Inflammatory macrophage treated with lipopolysaccharide for 1 hour (primary cell): ENCODE results near the gene LRRD1.
A peak's percentile ranks its signal among the peaks of the same experiment; 100 is the strongest.
"Not testable (repeated sequence)": the region's sequence is repeated elsewhere in the genome, so short reads cannot be mapped to it uniquely, and the experiment has no call there.

Source experiments
- DNase-seq, 2 donors: peaks; one replicate each; pipeline ENCODE4 v3.0.0-alpha.2; 2020 to 2022

LRRD1 gene

GRCh38 chr7:92178928-92179924 lies at the start of gene LRRD1:
LRRD1 (minus strand) TSS chr7:92179142; CDS start chr7:92165202, 13,940 bp downstream.
- peak; percentile 75 to 91 for DNase-seq

- DNase-seq = no peak
Measured at GRCh38 chr7:92228742-92229141, 49.8 kb upstream of the LRRD1 start.

GRCh38 chr7:92228100-92228499 lies 49.2 kb upstream of the LRRD1 start:
- peak in 1 of 2 donors; percentile 1 for DNase-seq

DNA sequence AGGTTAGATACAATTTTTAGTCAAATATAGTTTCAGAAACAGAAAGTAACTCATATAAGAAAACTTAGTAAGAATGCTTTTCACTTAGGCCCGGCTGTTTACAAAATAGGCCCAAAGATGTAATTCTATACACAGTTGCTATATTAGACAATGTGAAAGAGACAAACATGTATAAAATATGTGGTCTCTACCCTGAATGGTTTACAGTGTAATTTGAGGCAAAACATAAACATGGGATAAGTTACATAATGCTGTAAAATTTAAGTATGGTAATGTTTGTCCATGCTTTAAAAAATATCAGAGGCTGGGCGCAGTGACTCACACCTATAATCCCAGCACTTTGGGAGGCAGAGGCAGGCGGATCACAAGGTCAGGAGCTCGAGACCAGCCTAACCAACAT lies 48.0 kb upstream of the LRRD1 start:
- DNase-seq = no peak

- DNase-seq = no peak
Measured at GRCh38 chr7:92221766-92222165, 42.8 kb upstream of the LRRD1 start.

DNA sequence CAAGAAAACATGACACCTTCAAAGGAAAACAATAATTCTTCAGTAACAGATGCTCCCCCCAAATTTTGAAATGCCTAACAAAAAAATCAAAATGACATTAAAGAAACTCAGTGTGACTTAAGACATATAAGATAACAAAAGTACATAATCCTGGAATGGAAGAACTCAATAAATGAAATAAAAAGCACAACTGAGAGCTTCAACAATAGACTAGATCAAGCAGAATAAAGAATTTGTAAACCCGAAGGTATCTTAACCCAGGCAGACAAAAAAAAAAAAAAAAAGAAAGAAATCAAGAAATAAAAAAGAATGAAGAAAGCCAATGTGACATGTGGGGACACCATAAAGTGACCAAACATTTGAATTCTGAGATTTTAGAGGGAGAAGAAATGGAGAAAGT lies 27.7 kb upstream of the LRRD1 start:
- no peak for DNase-seq

DNA sequence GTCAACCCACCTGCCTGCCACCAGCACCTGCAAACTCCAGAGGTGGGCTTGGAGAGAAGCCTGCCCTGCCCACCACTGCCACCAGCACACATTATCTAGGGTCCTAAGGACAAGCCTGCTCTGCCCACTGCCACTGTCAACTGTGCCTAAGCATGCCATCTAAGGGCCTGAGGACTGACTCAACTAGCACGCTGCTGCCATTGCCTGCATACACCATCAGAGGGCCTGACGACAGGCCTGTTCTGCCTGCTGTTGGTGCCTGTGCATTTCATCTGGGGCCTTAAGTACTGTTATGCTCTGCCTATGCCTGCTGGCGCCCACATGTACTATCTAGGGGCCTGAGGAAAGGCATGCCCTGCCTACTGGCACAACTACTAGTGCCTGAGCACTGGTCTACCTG lies 27.0 kb upstream of the LRRD1 start:
- no peak for DNase-seq

- no peak for DNase-seq
Measured at GRCh38 chr7:92200791-92201190, 21.8 kb upstream of the LRRD1 start.

GRCh38 chr7:92192326-92192725 lies 13.4 kb upstream of the LRRD1 start:
- no peak for DNase-seq

- DNase-seq = not testable (repeated sequence)
Measured at GRCh38 chr7:92189246-92189645, 10.3 kb upstream of the LRRD1 start.

GRCh38 chr7:92184294-92184693 lies 5.4 kb upstream of the LRRD1 start:
- not testable (repeated sequence) for DNase-seq

- DNase-seq = no peak
Measured at GRCh38 chr7:92177362-92177761, 1.6 kb downstream of the LRRD1 start.

DNA sequence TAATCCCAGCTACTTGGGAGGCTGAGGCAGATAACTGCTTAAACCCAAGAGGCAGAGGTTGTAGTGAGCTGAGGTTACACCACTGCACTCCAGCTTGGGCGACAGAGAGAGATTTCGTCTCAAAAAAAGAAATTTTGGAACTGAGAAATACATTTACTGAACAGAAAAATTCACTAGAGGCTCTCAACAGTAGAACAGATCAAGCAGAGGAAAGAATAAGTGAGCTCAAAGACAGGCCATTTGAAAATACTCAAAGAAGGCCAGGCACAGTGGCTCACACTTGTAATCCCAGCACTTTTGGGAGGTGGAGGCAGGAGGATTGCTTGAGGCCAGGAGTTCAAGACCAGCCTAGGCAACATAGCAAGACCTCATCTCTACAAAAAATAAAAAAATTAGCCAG lies 9.4 kb downstream of the LRRD1 start:
- not testable (repeated sequence) for DNase-seq

DNA sequence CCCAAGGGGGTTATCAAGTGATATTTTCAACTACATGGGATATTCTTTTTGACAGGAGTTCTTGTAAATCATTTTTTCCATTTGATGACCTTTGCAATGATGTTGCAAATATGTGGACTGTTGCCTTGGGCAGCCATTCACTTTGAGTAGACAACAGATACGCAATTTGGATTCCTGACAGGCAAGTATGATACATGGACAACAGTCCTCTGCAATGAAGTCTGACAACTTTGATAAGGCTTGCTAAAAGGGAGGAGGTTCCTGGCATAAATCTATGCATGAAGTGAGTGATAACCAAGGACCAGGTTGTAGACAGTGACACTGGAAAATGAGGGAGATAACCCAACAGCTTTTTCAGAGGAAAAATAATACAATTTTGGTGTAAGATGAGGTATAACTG lies 17.7 kb downstream of the LRRD1 start:
- DNase-seq = no peak

GRCh38 chr7:92158660-92159575 lies 20.0 kb downstream of the LRRD1 start:
- DNase-seq = no peak

- DNase-seq = no peak
Measured at GRCh38 chr7:92156990-92157389, 22.0 kb downstream of the LRRD1 start.

- DNase-seq = peak; percentile 50 to 60
Measured at GRCh38 chr7:92155108-92155739, 23.7 kb downstream of the LRRD1 start.

- DNase-seq = no peak
Measured at GRCh38 chr7:92150450-92151017, 28.4 kb downstream of the LRRD1 start.

GRCh38 chr7:92149736-92150239 lies 29.2 kb downstream of the LRRD1 start:
- DNase-seq = no peak

DNA sequence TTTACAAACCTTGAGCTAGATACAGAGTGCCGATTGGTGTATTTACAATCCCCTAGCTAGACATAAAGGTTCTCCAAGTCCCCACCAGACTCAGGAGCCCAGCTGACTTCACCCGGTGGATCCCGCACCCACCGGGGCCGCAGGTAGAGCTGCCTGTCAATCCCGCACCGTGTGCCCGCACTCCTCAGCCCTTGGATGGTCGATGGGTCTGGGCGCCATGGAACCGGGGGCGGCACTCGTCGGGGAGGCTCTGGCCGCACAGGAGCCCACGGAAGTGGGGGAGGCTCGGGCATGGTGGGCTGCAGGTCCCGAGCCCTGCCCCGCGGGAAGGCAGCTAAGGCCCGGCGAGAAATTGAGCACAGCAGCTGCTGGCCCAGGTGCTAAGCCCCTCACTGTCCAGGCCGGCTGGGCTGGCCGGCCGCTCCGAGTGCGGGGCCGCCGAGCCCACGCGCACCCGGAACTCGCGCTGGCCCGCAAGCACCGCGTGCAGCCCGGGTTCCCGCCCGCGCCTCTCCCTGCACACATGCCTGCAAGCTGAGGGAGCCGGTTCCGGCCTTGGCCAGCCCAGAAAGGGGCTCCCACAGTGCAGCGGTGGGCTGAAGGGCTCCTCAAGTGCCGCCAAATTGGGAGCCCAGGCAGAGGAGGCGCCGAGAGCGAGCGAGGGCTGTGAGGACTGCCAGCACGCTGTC lies 35.6 kb downstream of the LRRD1 start:
- not testable (repeated sequence) for DNase-seq

- DNase-seq = not testable (repeated sequence)
Measured at GRCh38 chr7:92142791-92143190, 36.2 kb downstream of the LRRD1 start.

GRCh38 chr7:92141161-92141560 lies 37.8 kb downstream of the LRRD1 start:
- no peak for DNase-seq
